ENCODE measurements around the gene HYKK.

GRCh38 chr15:78533331-78533730 lies 26.0 kb downstream of the HYKK start:
- TF ChIP-seq POLR2AphosphoS5 (IDR thresholded peaks at IDR 0.05; ENCODE audit: low read depth, low read length): no peak
- no peak for TF ChIP-seq POLR2A (IDR thresholded peaks at IDR 0.05; ENCODE audit: low read depth, low read length)
- no peak for TF ChIP-seq TAF1 (IDR thresholded peaks at IDR 0.05; ENCODE audit: borderline replicate concordance, low read depth, low read length)
